ENCODE measurements around the gene LARGE1.

LARGE1 gene

DNA sequence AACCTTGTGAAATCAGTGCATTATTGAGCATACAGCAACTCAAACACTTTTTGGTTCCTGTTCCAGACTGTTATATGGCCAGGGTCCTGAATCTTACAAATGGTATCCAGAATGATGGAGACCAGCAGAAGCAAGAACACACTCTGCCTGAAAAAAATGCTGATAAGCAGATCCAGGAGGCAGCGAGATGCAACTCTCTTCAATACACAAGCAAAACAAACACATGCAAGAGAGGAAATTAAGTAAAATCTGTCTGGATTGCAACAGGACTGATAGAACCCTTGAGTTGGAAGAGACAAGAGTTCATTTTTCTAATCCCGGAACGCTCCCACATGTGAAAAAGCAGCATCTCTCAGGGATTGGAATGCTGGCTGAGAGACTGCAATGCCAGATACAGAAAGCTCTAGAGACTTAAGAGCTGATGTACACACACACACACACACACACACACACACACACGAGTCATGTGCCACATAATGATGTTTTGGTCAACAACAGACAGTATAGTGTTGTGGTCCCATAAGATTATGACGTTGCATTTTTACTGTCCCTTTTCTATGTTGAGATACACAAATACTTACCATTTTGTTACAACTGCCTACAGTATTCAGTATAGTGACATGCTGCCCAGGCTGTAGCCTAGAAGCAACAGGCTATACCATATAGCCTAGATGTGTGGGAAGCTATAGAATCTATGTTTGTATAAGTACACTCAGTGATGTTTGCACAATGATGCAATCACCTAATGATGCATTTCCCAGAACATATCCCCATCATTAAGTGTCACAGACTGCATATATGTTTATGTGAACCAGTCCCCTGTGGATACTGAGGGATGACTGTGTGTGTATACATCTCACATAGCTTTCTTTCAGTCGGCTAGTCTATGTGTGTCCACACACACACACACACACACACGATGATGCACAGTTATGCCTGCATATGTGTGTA is 406.6 kb downstream of the LARGE1 start:
- DNase-seq, result no peak

- no peak for DNase-seq
Observed at GRCh38 chr22:33512908-33513307, 407.4 kb downstream of the LARGE1 start.

DNA sequence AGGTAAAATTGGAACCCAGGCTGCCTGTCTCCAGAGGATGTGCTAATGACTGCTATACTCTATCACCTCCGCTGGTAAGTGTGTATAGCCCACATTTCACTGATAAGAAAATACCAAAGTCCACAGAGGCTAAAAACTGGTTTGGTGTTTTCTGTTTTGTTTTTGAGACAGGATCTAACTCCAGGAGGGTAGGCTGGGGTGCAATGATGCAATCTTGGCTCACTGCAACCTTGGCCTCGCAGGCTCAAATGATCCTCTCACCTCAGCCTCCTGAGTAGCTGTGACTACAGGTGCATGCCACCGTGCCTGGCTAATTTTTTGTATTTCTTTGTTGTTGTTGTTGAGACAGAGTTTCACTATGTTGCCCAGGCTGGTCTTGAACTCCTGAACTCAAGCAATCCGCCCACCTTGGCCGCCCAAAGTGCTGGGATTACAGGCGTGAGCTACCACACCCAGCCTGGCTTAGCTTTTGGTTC is 409.8 kb downstream of the LARGE1 start:
- DNase-seq, result no peak

- no peak for DNase-seq
Observed at GRCh38 chr22:33504941-33505625, 415.2 kb downstream of the LARGE1 start.

DNA sequence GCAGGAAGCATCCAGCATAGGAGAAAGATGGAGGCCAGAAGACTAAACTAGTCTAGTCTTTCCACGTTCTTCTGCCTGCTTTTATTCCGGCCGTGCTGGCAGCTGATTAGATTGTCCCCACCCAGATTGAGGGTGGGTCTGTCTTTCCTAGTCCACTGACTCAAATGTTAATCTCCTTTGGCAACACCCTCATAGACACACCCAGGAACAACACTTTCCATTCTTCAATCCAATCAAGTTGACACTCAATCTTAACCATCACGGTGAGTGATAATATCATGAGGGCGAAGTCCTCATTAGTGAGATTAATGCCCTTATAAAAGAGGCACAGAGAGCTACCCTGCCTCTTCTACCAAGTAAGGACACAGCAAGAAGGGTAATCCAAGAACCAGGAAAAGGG is 424.2 kb downstream of the LARGE1 start:
- DNase-seq, result no peak

- no peak for DNase-seq
Observed at GRCh38 chr22:33493476-33494205, 426.6 kb downstream of the LARGE1 start.

- no peak for DNase-seq
Observed at GRCh38 chr22:33492210-33492651, 428.0 kb downstream of the LARGE1 start.

GRCh38 chr22:33487041-33487716 is 433.1 kb downstream of the LARGE1 start:
- no peak for DNase-seq

- DNase-seq, result no peak
Observed at GRCh38 chr22:33481550-33481949, 438.7 kb downstream of the LARGE1 start.

DNA sequence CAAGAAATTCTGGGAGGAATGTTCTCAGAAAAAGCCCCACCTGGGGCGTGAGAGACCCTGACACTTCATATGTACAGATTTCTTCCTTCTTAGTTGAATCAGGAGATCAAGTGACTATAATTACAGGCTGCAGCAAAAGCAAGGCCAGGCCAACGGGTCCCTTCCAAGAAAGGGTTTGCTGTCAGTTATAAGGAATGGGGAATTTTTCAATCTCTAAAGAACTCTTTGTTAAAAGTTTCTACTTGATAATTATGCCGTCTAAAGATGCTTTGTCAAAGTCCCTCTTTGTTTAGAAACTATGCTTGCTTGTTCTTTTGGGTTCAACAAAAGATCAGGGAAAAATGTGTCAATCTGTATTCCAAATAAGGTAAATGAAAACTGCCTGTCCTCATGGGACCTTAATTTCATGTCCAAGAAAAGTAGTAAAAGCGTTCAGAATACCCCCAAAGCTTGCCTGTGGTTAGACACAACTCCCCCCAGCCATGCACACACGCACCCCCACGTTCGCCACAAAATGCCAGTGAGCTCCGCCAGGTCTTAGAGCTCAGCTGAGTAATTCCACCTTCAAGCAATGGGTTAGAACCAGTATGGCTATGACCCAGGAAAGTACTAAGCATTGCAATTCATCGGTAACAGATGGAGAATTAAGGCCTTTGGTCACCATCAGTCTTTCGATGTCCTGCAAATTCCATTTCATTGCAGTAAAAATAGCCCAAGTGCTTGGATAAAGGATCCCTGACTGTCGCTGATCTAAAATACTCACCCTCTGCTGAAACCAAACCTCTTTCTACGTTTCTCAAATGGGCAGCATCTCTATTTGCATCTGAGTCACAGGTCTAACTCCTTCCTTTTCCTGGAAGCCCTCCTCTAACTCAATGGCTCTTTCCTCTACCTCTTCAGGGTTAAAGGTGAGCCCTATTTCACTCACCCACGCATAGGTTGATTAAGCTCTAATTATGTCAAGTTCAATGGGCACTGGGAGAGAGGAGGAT is 442.9 kb downstream of the LARGE1 start:
- no peak for DNase-seq

DNA sequence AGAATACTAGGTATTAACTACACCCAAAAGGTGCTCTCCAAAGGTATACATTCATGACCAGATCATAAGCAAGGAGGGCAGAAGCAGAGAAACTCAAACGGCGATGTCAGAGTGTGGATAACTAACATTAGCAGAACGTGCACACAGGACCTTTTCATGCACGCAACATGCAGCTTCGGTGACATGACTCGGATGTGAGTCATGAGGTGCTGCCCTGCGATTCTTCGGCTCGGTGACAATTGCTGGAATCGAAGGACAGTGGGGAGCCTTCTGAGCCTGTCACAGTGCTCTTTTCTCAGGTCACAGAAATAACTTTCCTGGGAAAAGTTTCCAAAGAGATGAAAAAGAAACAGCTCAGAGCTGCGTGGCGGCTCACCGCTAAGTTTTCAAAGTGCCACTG is 443.6 kb downstream of the LARGE1 start:
- no peak for DNase-seq

GRCh38 chr22:33476206-33476605 is 444.1 kb downstream of the LARGE1 start:
- no peak for DNase-seq

- DNase-seq, result no peak
Observed at GRCh38 chr22:33474587-33474986, 445.7 kb downstream of the LARGE1 start.

DNA sequence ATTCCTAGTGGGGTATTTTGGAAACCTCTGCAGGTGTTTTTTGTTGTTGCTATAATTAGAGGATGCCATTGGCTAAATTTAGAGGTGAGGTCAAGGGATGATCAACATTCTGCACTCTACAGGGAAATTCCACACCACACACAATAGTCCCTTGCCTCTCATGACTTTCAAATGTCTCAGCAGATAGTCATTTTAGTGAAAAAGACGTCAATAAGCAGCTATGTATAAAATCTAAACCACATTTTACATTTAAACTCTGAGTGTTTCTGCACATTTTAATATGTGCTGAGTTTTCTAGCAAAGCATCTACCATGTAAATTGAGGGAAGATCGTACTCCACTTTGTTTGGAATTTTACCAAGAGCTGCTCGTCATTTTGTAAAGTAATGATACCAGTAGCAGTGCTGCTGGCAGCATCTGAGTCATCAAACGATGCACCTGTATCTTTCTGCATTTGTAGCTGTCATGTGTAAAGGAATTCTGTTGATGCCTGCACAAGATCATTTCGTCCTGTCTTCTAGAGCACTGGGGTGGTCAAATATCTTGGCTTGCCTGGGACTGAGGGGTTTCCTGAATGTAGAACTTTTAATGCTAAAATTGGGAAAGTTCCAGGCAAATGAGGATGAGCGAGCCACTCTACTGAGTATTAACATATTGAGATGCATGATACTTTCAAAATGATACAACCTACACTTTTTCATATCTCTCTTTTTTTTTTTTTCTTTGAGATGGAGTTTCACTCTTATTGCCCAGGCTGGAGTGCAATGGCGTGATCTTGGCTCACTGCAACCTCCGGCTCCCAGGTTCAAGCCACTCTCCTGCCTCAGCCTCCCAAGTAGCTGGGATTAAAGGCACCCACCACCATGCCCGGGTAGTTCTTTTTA is 447.6 kb downstream of the LARGE1 start:
- no peak for DNase-seq

GRCh38 chr22:33470456-33470855 is 449.8 kb downstream of the LARGE1 start:
- DNase-seq, result no peak

DNA sequence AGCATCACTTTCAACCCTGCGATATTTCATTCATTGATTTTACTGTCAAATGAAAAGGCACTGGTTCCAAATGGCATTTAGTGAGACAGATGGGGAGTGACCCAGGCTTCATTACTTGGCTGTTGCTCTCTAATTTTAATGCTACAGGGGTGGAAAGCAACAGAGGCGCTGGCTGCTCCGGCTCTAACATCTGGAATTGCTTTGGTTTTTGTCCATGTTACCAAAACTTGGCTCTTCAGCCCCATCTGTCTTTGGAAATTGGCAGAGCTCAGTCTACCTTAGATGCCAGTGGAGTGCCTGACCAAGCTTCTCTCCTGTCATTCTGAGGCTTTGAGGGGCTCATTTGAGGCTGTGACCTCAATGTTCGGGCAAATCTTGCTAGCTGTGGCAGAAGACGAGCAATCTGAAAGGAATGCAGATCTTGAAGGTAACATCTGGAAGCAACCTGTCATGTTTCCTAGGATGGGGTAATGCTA is 452.6 kb downstream of the LARGE1 start:
- no peak for DNase-seq

DNA sequence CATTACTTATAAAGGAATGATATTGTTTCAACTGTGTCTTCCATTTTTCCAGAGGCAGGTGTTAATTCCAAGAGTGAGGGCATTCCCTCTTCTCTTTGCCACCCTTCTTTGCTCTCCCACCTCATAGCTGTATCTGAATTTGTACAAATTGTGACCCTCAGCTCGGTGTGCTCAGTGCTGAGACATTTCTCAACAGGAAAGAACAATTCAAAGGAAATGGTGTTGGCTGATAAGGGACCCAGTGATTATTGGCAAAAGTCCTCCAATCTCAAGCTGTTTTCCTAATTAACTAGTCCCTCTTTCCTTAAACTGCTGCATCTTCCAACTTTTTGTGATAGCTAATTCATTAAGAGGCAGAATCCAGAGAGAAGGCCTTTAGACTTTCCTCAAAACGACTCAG is 453.2 kb downstream of the LARGE1 start:
- no peak for DNase-seq

GRCh38 chr22:33465554-33465953 is 454.7 kb downstream of the LARGE1 start:
- no peak for DNase-seq

DNA sequence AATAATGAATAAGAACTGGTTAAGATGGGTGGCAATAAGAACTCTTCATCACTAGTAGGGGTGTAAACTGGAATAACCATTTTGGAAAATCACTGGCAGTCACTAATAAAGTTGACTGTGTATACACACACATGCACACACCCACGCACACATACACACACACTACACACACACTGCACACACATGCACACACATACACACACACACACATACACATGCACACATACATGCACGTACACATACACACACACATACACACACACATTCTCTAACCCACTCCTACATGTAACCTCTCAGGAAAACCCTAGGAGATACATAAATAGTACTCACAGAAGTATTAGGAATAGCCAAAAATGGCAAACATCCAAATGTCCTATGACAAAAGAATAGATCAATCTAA is 455.6 kb downstream of the LARGE1 start:
- DNase-seq, result no peak

Measured in activated CD8-positive, alpha-beta memory T cell treated with anti-CD3 and anti-CD28 coated beads, Interleukin-2, amount 50 U/mL, for 4 hours (primary cell).